Measurements from ENCODE around the gene TMC3. TPM values are rescaled to one million over a fixed set of nuclear protein-coding genes. Genes with fewer than 3 reads are reported as not detected.

Gene TMC3
- total and polyA plus RNA-seq, 10 donors = not detected

- DNase-seq = no peak
- Histone ChIP-seq H3K4me1 (no peaks in the 10 kb centered on the region), H3K27me3 (replicated peaks in 1 of 7) (peaks cover 0 to 23% (median 5%) of the 10 kb centered on the region in 7 donors), H3K9me3 (peaks cover 0 to 7% (median 0%) of the 10 kb centered on the region in 8 donors), H3K4me3 (no peak overlapping the region), H3K27ac (no peak overlapping the region), H3K36me3 (no peaks in the 10 kb centered on the region)
- 69 to 96% (median 89%) methylated on average over 2 of the region's 2 CpGs for WGBS, 5 donors
- intact Hi-C loops (cut with DNase I; ENCODE audit: low total_unique reads) = no loop called here
- no peak for TF ChIP-seq POLR2A (IDR thresholded peaks at IDR 0.05)
- TF ChIP-seq, protein P1, sequence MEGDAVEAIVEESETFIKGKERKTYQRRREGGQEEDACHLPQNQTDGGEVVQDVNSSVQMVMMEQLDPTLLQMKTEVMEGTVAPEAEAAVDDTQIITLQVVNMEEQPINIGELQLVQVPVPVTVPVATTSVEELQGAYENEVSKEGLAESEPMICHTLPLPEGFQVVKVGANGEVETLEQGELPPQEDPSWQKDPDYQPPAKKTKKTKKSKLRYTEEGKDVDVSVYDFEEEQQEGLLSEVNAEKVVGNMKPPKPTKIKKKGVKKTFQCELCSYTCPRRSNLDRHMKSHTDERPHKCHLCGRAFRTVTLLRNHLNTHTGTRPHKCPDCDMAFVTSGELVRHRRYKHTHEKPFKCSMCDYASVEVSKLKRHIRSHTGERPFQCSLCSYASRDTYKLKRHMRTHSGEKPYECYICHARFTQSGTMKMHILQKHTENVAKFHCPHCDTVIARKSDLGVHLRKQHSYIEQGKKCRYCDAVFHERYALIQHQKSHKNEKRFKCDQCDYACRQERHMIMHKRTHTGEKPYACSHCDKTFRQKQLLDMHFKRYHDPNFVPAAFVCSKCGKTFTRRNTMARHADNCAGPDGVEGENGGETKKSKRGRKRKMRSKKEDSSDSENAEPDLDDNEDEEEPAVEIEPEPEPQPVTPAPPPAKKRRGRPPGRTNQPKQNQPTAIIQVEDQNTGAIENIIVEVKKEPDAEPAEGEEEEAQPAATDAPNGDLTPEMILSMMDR (IDR thresholded peaks at IDR 0.05 in 8 of 11, conservative IDR thresholded peaks at IDR 0.05 in 3 of 11) = no peak
- TF ChIP-seq POLR2AphosphoS5 (IDR thresholded peaks at IDR 0.05) = no peak
These were observed 37.0 kb upstream of the TMC3 start for GRCh38 chr15:81411051-81411450.

GRCh38 chr15:81410318-81410753 lies 36.3 kb upstream of the TMC3 start:
- WGBS, 5 donors = 0 to 5% (median 2%) methylated on average over 4 of the region's 4 CpGs
- Histone ChIP-seq H3K4me1 (no peaks in the 10 kb centered on the region), H3K27me3 (replicated peaks in 1 of 7) (peaks cover 0 to 23% (median 5%) of the 10 kb centered on the region in 7 donors), H3K9me3 (peaks cover 0 to 7% (median 0%) of the 10 kb centered on the region in 8 donors), H3K36me3 (no peaks in the 10 kb centered on the region), H3K27ac (no peak overlapping the region), H3K4me3 (no peak overlapping the region)
- no peak for DNase-seq
- intact Hi-C loops (cut with DNase I; ENCODE audit: low total_unique reads) = no loop called here
- TF ChIP-seq, protein P1 (IDR thresholded peaks at IDR 0.05 in 8 of 11, conservative IDR thresholded peaks at IDR 0.05 in 3 of 11) = peak in 8 of 11 experiments; percentile 8 to 47 (median 32)
- TF ChIP-seq POLR2AphosphoS5 (IDR thresholded peaks at IDR 0.05) (no peak), POLR2A (IDR thresholded peaks at IDR 0.05) (no peak)

GRCh38 chr15:81407718-81408117 lies 33.7 kb upstream of the TMC3 start:
- Histone ChIP-seq H3K4me3 (no peak overlapping the region), H3K4me1 (no peaks in the 10 kb centered on the region), H3K36me3 (no peaks in the 10 kb centered on the region), H3K9me3 (peaks cover 0 to 7% (median 0%) of the 10 kb centered on the region in 8 donors), H3K27me3 (replicated peaks in 1 of 7) (peaks cover 0 to 5% (median 0%) of the 10 kb centered on the region in 7 donors), H3K27ac (no peak overlapping the region)
- DNase-seq = no peak
- intact Hi-C loops (cut with DNase I; ENCODE audit: low total_unique reads) = no loop called here
- WGBS, 5 donors = 67 to 79% (median 70%) methylated on average over 10 of the region's 10 CpGs
- TF ChIP-seq, protein P1 (IDR thresholded peaks at IDR 0.05 in 8 of 11, conservative IDR thresholded peaks at IDR 0.05 in 3 of 11) = no peak
- no peak for TF ChIP-seq POLR2AphosphoS5 (IDR thresholded peaks at IDR 0.05)
- no peak for TF ChIP-seq POLR2A (IDR thresholded peaks at IDR 0.05)

- H3K27me3 ChIP-seq (replicated peaks in 1 of 7) = peaks cover 0 to 5% (median 0%) of the 10 kb centered on the region in 7 donors
- no peak overlapping the region for H3K4me3 ChIP-seq
- TF ChIP-seq POLR2A (IDR thresholded peaks at IDR 0.05) (no peak), POLR2AphosphoS5 (IDR thresholded peaks at IDR 0.05) (no peak)
- TF ChIP-seq, protein P1 (IDR thresholded peaks at IDR 0.05 in 8 of 11, conservative IDR thresholded peaks at IDR 0.05 in 3 of 11) = no peak
- H3K27ac ChIP-seq = no peak overlapping the region
- DNase-seq = no peak
- 63 to 79% (median 70%) methylated on average over 1 of the region's 1 CpG for WGBS, 5 donors
- H3K9me3 ChIP-seq = peaks cover 0 to 7% (median 0%) of the 10 kb centered on the region in 8 donors
- H3K36me3 ChIP-seq = no peaks in the 10 kb centered on the region
- intact Hi-C loops (cut with DNase I; ENCODE audit: low total_unique reads) = no loop called here
- H3K4me1 ChIP-seq = no peaks in the 10 kb centered on the region
These were observed 33.2 kb upstream of the TMC3 start for GRCh38 chr15:81407176-81407575.

All from spleen (tissue), 11 donors.